GM23248 (cell line): ENCODE measurements around the gene CARTPT. TPM values are rescaled to one million over a fixed set of nuclear protein-coding genes. Genes with fewer than 3 reads are reported as not detected.

Experiments used
- DNase-seq: peaks from one replicate; pipeline ENCODE4 v3.0.0-alpha.2; 2015
- H2AFZ ChIP-seq: fragments of 200-600 bp; sonication (generic); 2 replicates; pipeline ENCODE4 v1.6.1; 2016; ENCODE audit warnings: antibody characterized with exemption
- H3F3A ChIP-seq: fragments of 200-600 bp; sonication (generic); 2 replicates; pipeline ENCODE4 v1.6.1; 2016; ENCODE audit warnings: mild to moderate bottlenecking, antibody characterized with exemption, mixed run types; ENCODE audit not compliant: insufficient read depth
- H3K27ac ChIP-seq: fragments of 200-600 bp; sonication (generic); 2 replicates; pipeline ENCODE4 v1.5.1; 2016; ENCODE audit warnings: mild to moderate bottlenecking
- H3K27me3 ChIP-seq: fragments of 200-600 bp; sonication (generic); replicated peaks from 2 replicates; pipeline ENCODE4 v1.6.1; 2016; ENCODE audit warnings: mild to moderate bottlenecking; ENCODE audit not compliant: insufficient read depth
- H3K36me3 ChIP-seq: fragments of 200-600 bp; sonication (generic); 2 replicates; pipeline ENCODE4 v1.6.1; 2016; ENCODE audit warnings: low read depth, mild to moderate bottlenecking
- H3K4me1 ChIP-seq: fragments of 200-600 bp; sonication (generic); 2 replicates; pipeline ENCODE4 v1.6.1; 2016; ENCODE audit warnings: mild to moderate bottlenecking; ENCODE audit not compliant: insufficient read depth
- H3K4me2 ChIP-seq: fragments of 200-600 bp; sonication (generic); one replicate; pipeline ENCODE4 v1.6.1; 2016; ENCODE audit warnings: mild to moderate bottlenecking; ENCODE audit not compliant: unreplicated experiment
- H3K4me3 ChIP-seq: fragments of 200-600 bp; sonication (generic); 2 replicates; pipeline ENCODE4 v1.5.1; 2016; ENCODE audit warnings: mild to moderate bottlenecking
- H3K79me2 ChIP-seq: fragments of 200-600 bp; sonication (generic); 2 replicates; pipeline ENCODE4 v1.6.1; 2016; ENCODE audit warnings: mild to moderate bottlenecking; ENCODE audit not compliant: insufficient read depth
- H3K9ac ChIP-seq: fragments of 200-600 bp; sonication (generic); 2 replicates; pipeline ENCODE4 v1.6.1; 2016; ENCODE audit warnings: mild to moderate bottlenecking
- H3K9me2 ChIP-seq: fragments of 200-600 bp; sonication (generic); 2 replicates; pipeline ENCODE4 v1.6.1; 2016; ENCODE audit warnings: mixed run types, mild to moderate bottlenecking, moderate library complexity; ENCODE audit not compliant: insufficient read depth
- H3K9me3 ChIP-seq: fragments of 200-600 bp; sonication (generic); one replicate; pipeline ENCODE4 v1.6.1; 2017; ENCODE audit warnings: low read depth
- H4K20me1 ChIP-seq: fragments of 200-600 bp; sonication (generic); 2 replicates; pipeline ENCODE4 v1.6.0; 2016; ENCODE audit not compliant: insufficient read depth
- EZH2 ChIP-seq: fragments of 200-600 bp; sonication (generic); IDR thresholded peaks from 2 replicates; pipeline ENCODE4 v1.6.1; 2018; ENCODE audit warnings: antibody characterized with exemption, mild to moderate bottlenecking; ENCODE audit not compliant: insufficient read depth, poor library complexity, severe bottlenecking
- EZH2phosphoT487 ChIP-seq: fragments of 200-600 bp; sonication (generic); IDR thresholded peaks from 2 replicates; pipeline ENCODE4 v1.6.1; 2018; ENCODE audit warnings: antibody characterized with exemption, moderate library complexity, mild to moderate bottlenecking, low read depth; ENCODE audit not compliant: insufficient read depth
- WGBS, 2 experiments: methylation state at CpG; one replicate each; pipeline ENCODE4 v1.1.6; 2015 to 2017; ENCODE audit warnings: low lambda C conversion rate in 2 of 2, low coverage in 1 of 2; ENCODE audit errors: missing lambda C conversion rate in 2 of 2; 5-methylcytosine and 5-hydroxymethylcytosine counted together
- in situ Hi-C: fragments of 300-500 bp; cut with MboI; formaldehyde crosslinking; loops from 2 replicates; pipeline ENCODE4 v1.15.0; 2020
- polyA plus RNA-seq: library from polyadenylated mRNA; unstranded; fragments of >200 nt; fragmentation: Nextera tagmentation; extraction: Ambion mirVana; gene quantifications from 2 replicates; pipeline ENCODE4 v1.2.1, GENCODE V29; 2016
- total RNA-seq: library from RNA; depleted of rRNA; stranded (reverse); fragments of >200 nt; shearing (Covaris generic); gene quantifications from 2 replicates; pipeline ENCODE4 v1.2.3, GENCODE V29; 2014

Gene CARTPT
- total and polyA plus RNA-seq, 2 experiments from 2014 or later, result not detected

GRCh38 chr5:71747182-71747581 is 28.1 kb downstream of the CARTPT start:
- Histone ChIP-seq H3K79me2 (no peaks in the 10 kb centered on the region), H3K9me2 (no peaks in the 10 kb centered on the region), H3K9me3 (no peaks in the 10 kb centered on the region), H3K27me3 (0 out of 2 replicates have a peak, but pooled peaks cover 3% of the 10 kb centered on the region), H3K36me3 (no peaks in the 10 kb centered on the region), H2AFZ (no peak overlapping the region), H3F3A (no peaks in the 10 kb centered on the region), H3K27ac (no peak overlapping the region), H3K4me2 (no peak overlapping the region), H3K4me3 (no peak overlapping the region), H3K4me1 (no peaks in the 10 kb centered on the region), H4K20me1 (no peaks in the 10 kb centered on the region), H3K9ac (no peak overlapping the region)
- 94 to 97% methylated on average over 3 of the region's 3 CpGs for WGBS, 2 experiments
- in situ Hi-C loops, result no loop called here
- no peak for TF ChIP-seq EZH2
- TF ChIP-seq EZH2phosphoT487, result no peak
- DNase-seq, result no peak

DNA sequence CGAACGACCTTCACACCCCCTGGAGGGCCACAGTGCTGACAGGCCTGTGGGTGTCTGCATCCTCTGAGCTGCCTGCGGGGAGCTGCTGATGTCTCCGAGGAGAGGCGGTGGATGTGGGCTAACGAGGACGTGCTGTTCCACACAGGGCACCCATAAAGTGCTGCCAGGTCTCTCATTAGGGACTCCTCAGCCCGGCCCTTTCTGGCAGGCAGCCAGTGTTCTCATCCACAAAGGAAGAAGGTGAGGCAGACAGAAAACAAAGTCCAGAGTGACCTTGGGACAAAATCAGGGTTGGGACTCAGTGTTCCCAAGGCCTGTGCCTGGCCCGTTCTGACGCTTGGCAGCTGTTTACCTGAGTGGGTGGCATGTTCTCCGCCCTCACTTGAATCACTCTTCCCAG is 29.3 kb downstream of the CARTPT start:
- H3K4me2 ChIP-seq, result no peak overlapping the region
- no peaks in the 10 kb centered on the region for H3K79me2 ChIP-seq
- no peaks in the 10 kb centered on the region for H3K9me3 ChIP-seq
- H3K36me3 ChIP-seq, result no peaks in the 10 kb centered on the region
- H3K27me3 ChIP-seq, result no peaks in the 10 kb centered on the region
- in situ Hi-C loops, result no loop called here
- 8% methylated on average over 11 of the region's 11 CpGs for WGBS, 2 experiments
- DNase-seq, result no peak
- no peak overlapping the region for H3K4me3 ChIP-seq
- H3K9ac ChIP-seq, result no peak overlapping the region
- TF ChIP-seq EZH2phosphoT487, result no peak
- no peak for TF ChIP-seq EZH2
- no peaks in the 10 kb centered on the region for H3K4me1 ChIP-seq
- no peak overlapping the region for H2AFZ ChIP-seq
- no peaks in the 10 kb centered on the region for H3K9me2 ChIP-seq
- H3K27ac ChIP-seq, result no peak overlapping the region
- no peaks in the 10 kb centered on the region for H4K20me1 ChIP-seq
- no peaks in the 10 kb centered on the region for H3F3A ChIP-seq

- Histone ChIP-seq H2AFZ (no peak overlapping the region), H3K4me3 (no peak overlapping the region), H3K27ac (no peak overlapping the region), H4K20me1 (no peaks in the 10 kb centered on the region), H3K9me3 (no peaks in the 10 kb centered on the region), H3F3A (no peaks in the 10 kb centered on the region), H3K4me1 (no peaks in the 10 kb centered on the region), H3K36me3 (no peaks in the 10 kb centered on the region), H3K9ac (no peak overlapping the region), H3K79me2 (no peaks in the 10 kb centered on the region), H3K4me2 (no peak overlapping the region), H3K27me3 (no peaks in the 10 kb centered on the region), H3K9me2 (no peaks in the 10 kb centered on the region)
- TF ChIP-seq EZH2 (no peak), EZH2phosphoT487 (no peak)
- WGBS, 2 experiments, result 68 to 72% methylated on average over 4 of the region's 4 CpGs
- in situ Hi-C loops, result no loop called here
- DNase-seq, result no peak
These were observed 32.3 kb downstream of the CARTPT start for GRCh38 chr5:71751422-71751821.

DNA sequence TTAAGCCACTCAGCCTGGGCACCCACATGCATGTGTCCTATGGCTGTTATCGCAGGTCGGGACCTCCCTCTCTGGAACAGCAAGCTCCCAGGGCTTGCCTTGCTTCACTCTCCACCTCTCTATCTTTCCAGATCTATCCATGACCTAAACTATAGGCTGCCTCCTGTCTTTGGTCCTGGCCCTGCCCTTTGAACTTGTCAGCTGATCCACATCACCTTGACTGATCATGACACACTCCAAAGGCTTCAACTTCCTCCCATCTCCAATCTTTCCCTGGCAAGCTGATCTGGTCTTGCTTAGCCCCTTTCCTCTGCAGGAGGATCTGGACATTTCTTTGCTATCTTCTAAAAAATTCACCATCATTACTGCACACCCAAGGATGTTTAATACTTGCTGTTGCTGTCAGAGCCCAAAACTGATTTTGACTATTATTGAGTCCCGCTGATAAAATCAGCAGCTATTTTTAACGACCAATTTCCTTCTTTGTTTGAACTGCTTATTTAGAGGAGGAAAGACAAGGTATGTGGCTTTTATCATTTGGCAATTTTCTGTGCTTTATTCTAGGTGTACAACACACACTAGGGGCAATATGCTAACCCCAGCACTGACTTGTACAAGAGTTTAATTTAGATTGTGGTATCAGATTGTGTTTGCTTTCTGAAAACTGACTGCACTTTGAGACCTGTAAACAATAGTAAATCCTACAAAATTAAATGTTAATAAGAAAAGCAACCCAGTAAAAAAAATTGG is 33.5 kb downstream of the CARTPT start:
- H3K4me1 ChIP-seq, result no peaks in the 10 kb centered on the region
- 72 to 88% methylated on average over 4 of the region's 4 CpGs for WGBS, 2 experiments
- no peaks in the 10 kb centered on the region for H3K9me3 ChIP-seq
- no peak for DNase-seq
- H3K27ac ChIP-seq, result no peak overlapping the region
- no peak for TF ChIP-seq EZH2phosphoT487
- no peak for TF ChIP-seq EZH2
- H4K20me1 ChIP-seq, result no peaks in the 10 kb centered on the region
- in situ Hi-C loops, result no loop called here
- no peak overlapping the region for H3K9ac ChIP-seq
- no peaks in the 10 kb centered on the region for H3K9me2 ChIP-seq
- H3K36me3 ChIP-seq, result no peaks in the 10 kb centered on the region
- H3K27me3 ChIP-seq, result no peaks in the 10 kb centered on the region
- H3F3A ChIP-seq, result no peaks in the 10 kb centered on the region
- no peak overlapping the region for H3K4me3 ChIP-seq
- H2AFZ ChIP-seq, result no peak overlapping the region
- no peaks in the 10 kb centered on the region for H3K79me2 ChIP-seq
- H3K4me2 ChIP-seq, result no peak overlapping the region
